ENCODE measurements around the gene TTC7B.

The TTC7B gene

GRCh38 chr14:90809530-90810312 lies 6.5 kb downstream of the TTC7B start:
- Histone ChIP-seq H3K4me1 (ENCODE audit: control insufficient read depth, insufficient read depth, low read length) (no peaks in the 10 kb centered on the region), H3K9me3 (ENCODE audit: control insufficient read depth, low read length) (no peaks in the 10 kb centered on the region), H3K36me3 (ENCODE audit: control insufficient read depth, insufficient read depth, low read length) (no peaks in the 10 kb centered on the region), H3K9ac (ENCODE audit: low read length) (no peak overlapping the region), H3K4me3 (ENCODE audit: low read length) (no peak overlapping the region), H3K27me3 (ENCODE audit: control insufficient read depth, insufficient read depth, low read length) (peaks cover 3% of the 10 kb centered on the region)

DNA sequence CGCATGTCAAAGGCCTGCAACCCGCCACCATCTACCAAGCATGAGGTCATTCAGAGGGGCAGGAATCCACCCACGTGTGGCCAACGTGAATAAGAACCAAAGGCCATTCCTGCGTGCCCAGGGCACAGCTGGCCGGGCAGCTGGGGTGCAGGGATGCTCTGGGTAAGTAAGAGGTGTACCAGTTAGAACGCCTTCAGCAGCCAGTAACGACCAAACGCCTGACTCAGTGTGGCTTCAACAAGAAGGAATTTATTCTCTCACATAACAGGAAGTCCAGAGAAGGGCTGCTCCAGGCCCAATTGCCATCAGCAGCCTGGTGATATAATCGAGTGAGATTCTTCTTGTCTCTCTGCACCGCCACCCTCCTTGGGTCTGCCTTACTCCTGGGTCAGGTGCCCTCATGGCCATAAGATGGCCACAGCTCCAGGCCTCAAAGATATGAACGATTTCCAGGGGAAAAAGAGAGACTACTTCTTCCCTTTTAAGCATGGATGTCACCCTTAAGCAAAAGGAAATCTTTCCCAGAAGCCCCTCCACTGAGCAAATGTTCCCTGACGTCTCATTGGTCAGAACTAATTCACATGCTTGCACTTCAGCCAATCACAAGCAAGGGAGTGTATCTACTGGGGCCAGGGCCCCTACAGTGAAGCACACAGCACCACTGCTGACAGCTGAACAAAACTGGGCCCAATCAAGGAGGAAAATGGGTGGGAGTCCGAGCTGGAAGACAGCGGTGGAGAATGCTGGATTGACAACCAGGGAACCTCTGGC lies 7.3 kb downstream of the TTC7B start:
- no peaks in the 10 kb centered on the region for H3K4me1 ChIP-seq (ENCODE audit: control insufficient read depth, insufficient read depth, low read length)
- H3K4me3 ChIP-seq (ENCODE audit: low read length) = no peak overlapping the region
- no peak overlapping the region for H3K9ac ChIP-seq (ENCODE audit: low read length)

GRCh38 chr14:90807060-90807459 lies 9.2 kb downstream of the TTC7B start:
- Histone ChIP-seq H3K9me3 (ENCODE audit: control insufficient read depth, low read length) (no peaks in the 10 kb centered on the region), H3K36me3 (ENCODE audit: control insufficient read depth, insufficient read depth, low read length) (no peaks in the 10 kb centered on the region), H3K9ac (ENCODE audit: low read length) (no peak overlapping the region), H3K27me3 (ENCODE audit: control insufficient read depth, insufficient read depth, low read length) (no peaks in the 10 kb centered on the region), H3K4me3 (ENCODE audit: low read length) (no peak overlapping the region), H3K4me1 (ENCODE audit: control insufficient read depth, insufficient read depth, low read length) (no peaks in the 10 kb centered on the region)

More for the DNA sequence above, 7.3 kb downstream of the TTC7B start:
- Histone ChIP-seq H3K9me3 (ENCODE audit: control insufficient read depth, low read length) (no peaks in the 10 kb centered on the region), H3K27me3 (ENCODE audit: control insufficient read depth, insufficient read depth, low read length) (no peaks in the 10 kb centered on the region), H3K36me3 (ENCODE audit: control insufficient read depth, insufficient read depth, low read length) (no peaks in the 10 kb centered on the region)

DNA sequence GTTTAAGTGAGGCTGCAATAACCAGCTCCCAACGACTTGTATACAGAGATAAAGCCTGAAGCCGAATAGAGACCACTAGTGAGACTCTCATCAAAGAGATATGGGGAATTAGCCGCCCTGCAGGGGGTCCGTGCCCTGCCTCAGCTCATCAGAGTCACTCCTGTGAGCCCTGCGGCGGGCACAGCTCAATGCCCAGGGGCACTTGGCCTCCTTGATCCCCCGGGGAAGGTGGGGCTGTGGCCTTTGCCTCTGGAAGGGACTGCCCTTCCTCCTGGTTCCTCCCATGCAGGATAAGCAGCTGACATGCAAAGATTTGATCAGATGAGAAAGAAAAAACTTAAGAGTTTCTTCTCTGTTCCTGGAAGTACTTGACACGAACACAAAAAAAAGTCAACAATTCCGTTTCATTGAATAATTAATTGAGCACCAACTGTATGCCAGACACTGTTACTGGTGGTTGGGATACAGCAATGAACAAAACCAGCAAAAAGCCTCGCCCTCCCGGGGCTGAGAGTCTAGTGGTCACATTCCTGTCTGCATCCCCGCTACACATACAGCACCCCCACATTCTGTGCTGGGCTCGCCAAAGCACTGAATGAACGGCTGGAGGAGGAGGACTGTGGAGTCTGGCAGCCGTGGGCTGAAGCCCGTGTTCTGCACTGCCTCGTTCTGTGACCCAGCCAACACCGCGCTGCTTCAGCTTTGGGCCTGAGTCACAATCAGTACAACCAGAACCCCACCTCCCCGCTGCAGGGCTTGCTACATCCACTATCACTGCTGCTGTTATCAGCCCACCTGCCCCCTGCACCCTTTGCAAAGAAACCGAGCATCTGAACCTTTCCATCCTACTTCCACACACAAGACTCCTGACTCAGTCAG lies 10.3 kb downstream of the TTC7B start:
- no peaks in the 10 kb centered on the region for H3K9me3 ChIP-seq (ENCODE audit: control insufficient read depth, low read length)
- no peaks in the 10 kb centered on the region for H3K36me3 ChIP-seq (ENCODE audit: control insufficient read depth, insufficient read depth, low read length)
- H3K27me3 ChIP-seq (ENCODE audit: control insufficient read depth, insufficient read depth, low read length) = no peaks in the 10 kb centered on the region
- no peak overlapping the region for H3K4me3 ChIP-seq (ENCODE audit: low read length)
- H3K9ac ChIP-seq (ENCODE audit: low read length) = no peak overlapping the region
- no peaks in the 10 kb centered on the region for H3K4me1 ChIP-seq (ENCODE audit: control insufficient read depth, insufficient read depth, low read length)

DNA sequence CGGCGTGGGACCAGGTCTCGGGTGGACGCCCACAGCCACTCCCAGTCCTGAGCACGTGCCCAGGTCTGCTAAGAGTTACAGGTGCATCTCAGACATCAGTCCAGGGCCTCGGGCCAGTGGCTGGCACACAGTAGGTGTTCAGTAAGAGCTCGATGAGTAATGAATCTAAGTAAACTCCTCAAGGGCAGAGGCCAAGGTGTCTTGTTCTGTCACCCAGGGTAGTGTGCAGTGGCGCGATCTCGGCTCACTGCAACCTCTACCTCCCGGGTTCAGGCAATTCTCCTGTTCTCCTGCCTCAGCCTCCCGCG lies 11.2 kb downstream of the TTC7B start:
- H3K9ac ChIP-seq (ENCODE audit: low read length) = no peak overlapping the region
- no peak overlapping the region for H3K4me3 ChIP-seq (ENCODE audit: low read length)
- H3K27me3 ChIP-seq (ENCODE audit: control insufficient read depth, insufficient read depth, low read length) = no peaks in the 10 kb centered on the region
- no peaks in the 10 kb centered on the region for H3K9me3 ChIP-seq (ENCODE audit: control insufficient read depth, low read length)
- H3K4me1 ChIP-seq (ENCODE audit: control insufficient read depth, insufficient read depth, low read length) = no peaks in the 10 kb centered on the region
- no peaks in the 10 kb centered on the region for H3K36me3 ChIP-seq (ENCODE audit: control insufficient read depth, insufficient read depth, low read length)

DNA sequence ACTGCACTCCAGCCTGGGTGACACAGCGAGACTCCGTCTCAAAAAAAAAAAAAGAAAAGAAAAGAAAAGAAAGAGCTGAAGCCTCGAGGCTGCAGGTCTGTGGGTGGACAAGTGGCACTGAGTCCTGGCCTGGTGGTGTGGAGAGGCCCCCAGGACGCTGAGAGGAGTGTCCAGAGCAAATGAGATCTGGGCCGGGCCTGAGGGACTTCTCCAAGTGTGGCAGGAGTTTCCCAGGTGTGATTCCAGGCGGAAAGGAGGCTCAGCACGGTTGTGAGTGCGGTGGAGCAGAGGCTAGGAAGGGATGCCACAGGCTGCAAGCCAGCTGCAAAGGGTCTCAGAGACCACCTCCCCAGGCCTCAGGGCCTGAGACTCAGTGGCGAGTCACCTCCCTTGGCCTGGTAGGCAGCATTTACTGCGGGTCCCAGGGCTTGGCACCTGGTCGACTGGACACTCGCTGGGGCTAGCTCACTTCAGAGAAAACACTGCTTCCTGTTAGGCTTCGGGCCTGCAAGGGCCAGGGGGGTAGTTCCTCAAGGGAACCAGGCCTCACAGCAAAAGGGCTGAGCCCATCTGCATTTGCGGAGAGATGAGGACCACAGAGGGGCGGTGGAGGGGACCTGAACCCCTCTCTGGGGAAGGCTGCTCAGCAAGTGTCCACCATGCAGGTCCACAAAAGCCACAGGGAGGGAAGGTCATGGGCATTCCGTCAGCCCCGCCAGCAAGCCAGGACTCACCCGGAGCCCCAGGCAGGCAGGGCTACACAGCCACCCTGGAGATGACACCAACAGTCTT lies 11.7 kb downstream of the TTC7B start:
- H3K4me1 ChIP-seq (ENCODE audit: control insufficient read depth, insufficient read depth, low read length) = no peaks in the 10 kb centered on the region

DNA sequence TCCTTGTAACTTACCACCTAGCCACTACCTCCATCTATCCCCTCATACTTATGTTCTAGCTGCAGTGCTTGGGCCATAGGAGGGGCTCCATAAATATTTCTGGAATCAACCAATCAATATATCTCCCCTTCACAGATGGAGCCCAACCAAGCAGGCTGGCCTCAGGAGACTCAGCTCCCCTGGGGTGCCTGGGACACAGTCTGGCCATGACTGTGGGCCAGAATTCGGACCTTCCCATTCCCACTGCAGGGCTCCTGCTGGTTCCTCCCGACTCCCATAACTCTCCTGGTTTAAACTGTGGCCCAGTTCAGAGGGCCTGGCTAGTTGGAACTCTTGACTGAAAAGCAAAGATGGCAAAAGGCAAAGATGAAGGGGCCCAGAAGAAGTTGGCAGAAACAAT lies 13.0 kb downstream of the TTC7B start:
- no peaks in the 10 kb centered on the region for H3K27me3 ChIP-seq (ENCODE audit: control insufficient read depth, insufficient read depth, low read length)
- no peak overlapping the region for H3K9ac ChIP-seq (ENCODE audit: low read length)
- no peak overlapping the region for H3K4me3 ChIP-seq (ENCODE audit: low read length)
- H3K36me3 ChIP-seq (ENCODE audit: control insufficient read depth, insufficient read depth, low read length) = no peaks in the 10 kb centered on the region
- no peaks in the 10 kb centered on the region for H3K4me1 ChIP-seq (ENCODE audit: control insufficient read depth, insufficient read depth, low read length)
- no peaks in the 10 kb centered on the region for H3K9me3 ChIP-seq (ENCODE audit: control insufficient read depth, low read length)

More for the DNA sequence above, 11.7 kb downstream of the TTC7B start:
- H3K9me3 ChIP-seq (ENCODE audit: control insufficient read depth, low read length) = no peaks in the 10 kb centered on the region
- no peak overlapping the region for H3K4me3 ChIP-seq (ENCODE audit: low read length)
- H3K36me3 ChIP-seq (ENCODE audit: control insufficient read depth, insufficient read depth, low read length) = no peaks in the 10 kb centered on the region
- no peaks in the 10 kb centered on the region for H3K27me3 ChIP-seq (ENCODE audit: control insufficient read depth, insufficient read depth, low read length)
- H3K9ac ChIP-seq (ENCODE audit: low read length) = no peak overlapping the region

GRCh38 chr14:90799420-90799819 lies 16.8 kb downstream of the TTC7B start:
- H3K4me1 ChIP-seq (ENCODE audit: control insufficient read depth, insufficient read depth, low read length) = no peaks in the 10 kb centered on the region

GRCh38 chr14:90797919-90798318 lies 18.3 kb downstream of the TTC7B start:
- no peaks in the 10 kb centered on the region for H3K36me3 ChIP-seq (ENCODE audit: control insufficient read depth, insufficient read depth, low read length)
- H3K4me3 ChIP-seq (ENCODE audit: low read length) = no peak overlapping the region
- no peaks in the 10 kb centered on the region for H3K27me3 ChIP-seq (ENCODE audit: control insufficient read depth, insufficient read depth, low read length)
- no peak overlapping the region for H3K9ac ChIP-seq (ENCODE audit: low read length)
- no peaks in the 10 kb centered on the region for H3K9me3 ChIP-seq (ENCODE audit: control insufficient read depth, low read length)
- H3K4me1 ChIP-seq (ENCODE audit: control insufficient read depth, insufficient read depth, low read length) = no peaks in the 10 kb centered on the region

More at GRCh38 chr14:90799420-90799819, 16.8 kb downstream of the TTC7B start:
- Histone ChIP-seq H3K9me3 (ENCODE audit: control insufficient read depth, low read length) (no peaks in the 10 kb centered on the region), H3K4me3 (ENCODE audit: low read length) (no peak overlapping the region), H3K27me3 (ENCODE audit: control insufficient read depth, insufficient read depth, low read length) (no peaks in the 10 kb centered on the region), H3K36me3 (ENCODE audit: control insufficient read depth, insufficient read depth, low read length) (no peaks in the 10 kb centered on the region), H3K9ac (ENCODE audit: low read length) (no peak overlapping the region)

- H3K4me3 ChIP-seq (ENCODE audit: low read length) = no peak overlapping the region
- H3K36me3 ChIP-seq (ENCODE audit: control insufficient read depth, insufficient read depth, low read length) = no peaks in the 10 kb centered on the region
- no peaks in the 10 kb centered on the region for H3K27me3 ChIP-seq (ENCODE audit: control insufficient read depth, insufficient read depth, low read length)
- H3K9me3 ChIP-seq (ENCODE audit: control insufficient read depth, low read length) = no peaks in the 10 kb centered on the region
- no peak overlapping the region for H3K9ac ChIP-seq (ENCODE audit: low read length)
- H3K4me1 ChIP-seq (ENCODE audit: control insufficient read depth, insufficient read depth, low read length) = no peaks in the 10 kb centered on the region
These were observed 18.8 kb downstream of the TTC7B start for GRCh38 chr14:90797451-90797850.

DNA sequence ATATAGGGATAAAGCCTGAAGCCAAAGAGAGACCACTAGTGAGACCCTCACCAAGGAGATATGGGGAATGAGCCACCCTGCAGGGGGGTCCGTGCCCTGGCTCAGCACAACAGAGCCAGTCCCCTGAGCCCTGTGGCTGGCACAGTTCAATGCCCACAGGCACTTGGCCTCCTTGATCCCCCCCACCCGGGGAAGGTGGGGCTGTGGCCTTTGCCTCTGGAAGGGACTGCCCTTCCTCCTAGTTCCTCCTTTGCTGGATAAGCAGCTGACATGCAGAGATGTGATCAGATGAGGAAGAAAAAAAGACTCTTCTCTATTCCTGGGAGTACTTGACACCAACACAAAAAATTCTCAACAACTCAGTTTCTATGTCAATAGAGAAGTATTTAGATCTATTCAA lies 19.9 kb downstream of the TTC7B start:
- Histone ChIP-seq H3K4me3 (ENCODE audit: low read length) (no peak overlapping the region), H3K9me3 (ENCODE audit: control insufficient read depth, low read length) (no peaks in the 10 kb centered on the region), H3K27me3 (ENCODE audit: control insufficient read depth, insufficient read depth, low read length) (no peaks in the 10 kb centered on the region), H3K9ac (ENCODE audit: low read length) (no peak overlapping the region), H3K4me1 (ENCODE audit: control insufficient read depth, insufficient read depth, low read length) (no peaks in the 10 kb centered on the region), H3K36me3 (ENCODE audit: control insufficient read depth, insufficient read depth, low read length) (no peaks in the 10 kb centered on the region)

All from mucosa of stomach (tissue), 1 donor.